Body of pancreas (tissue), 4 donors: ENCODE measurements around the gene ADARB1. TPM values are rescaled to one million over a fixed set of nuclear protein-coding genes. Genes with fewer than 3 reads are reported as not detected.

Experiments used
- ATAC-seq: fragments of 150-250 bp; one replicate; pipeline ENCODE4 v1.9.1; 2016
- DNase-seq, 4 donors: peaks; one replicate each; pipeline ENCODE4 v3.0.0-alpha.2; 2019
- H3K27ac ChIP-seq, 4 donors: fragments of 200-600 bp; sonication (generic); 1 replicate in 3 of 4; 2 replicates in 1 of 4; pipeline versions ENCODE4 v1.5.1 to v1.6.1; 2016 to 2019; ENCODE audit warnings: mild to moderate bottlenecking in 1 of 4, mixed read lengths in 1 of 4, moderate library complexity in 1 of 4
- H3K27me3 ChIP-seq, 2 donors: fragments of 200-600 bp; sonication (generic); one replicate each; pipeline ENCODE4 v1.6.0; 2016; ENCODE audit warnings: mild to moderate bottlenecking in 1 of 2
- H3K36me3 ChIP-seq, 2 donors: fragments of 200-600 bp; sonication (generic); replicated peaks in 1 of 2; 2 replicates each; pipeline ENCODE4 v1.5.1; 2016; ENCODE audit warnings: low read depth in 2 of 2; ENCODE audit not compliant: insufficient read depth in 1 of 2
- H3K4me1 ChIP-seq: fragments of 200-600 bp; sonication (generic); one replicate; pipeline ENCODE4 v1.6.0; 2016
- H3K4me3 ChIP-seq, 2 donors: fragments of 200-600 bp; sonication (generic); 1 replicate in 1 of 2; 2 replicates in 1 of 2; pipeline ENCODE4 v1.5.1; 2016 to 2019
- H3K9me3 ChIP-seq, 3 donors: fragments of 200-600 bp; sonication (generic); 1 replicate in 2 of 3; 2 replicates in 1 of 3; pipeline ENCODE4 v1.5.1; 2016
- POLR2A ChIP-seq, 3 donors: fragments of 450-650 bp; IDR thresholded peaks; one replicate each; pipeline ENCODE4 v1.6.1; 2016; ENCODE audit warnings: antibody characterized with exemption in 3 of 3, mild to moderate bottlenecking in 2 of 3
- WGBS, 2 donors: methylation state at CpG; one replicate each; pipeline ENCODE4 v1.1.5; 2017; 5-methylcytosine and 5-hydroxymethylcytosine counted together
- intact Hi-C: fragments of 100-400 bp; cut with DNase I; formaldehyde crosslinking; loops from one replicate; pipeline ENCODE4 v1.15.1; 2023
- total RNA-seq, 2 donors: library from RNA; depleted of rRNA; stranded (reverse); fragments of >200 nt; gene quantifications; one replicate each; pipeline ENCODE4 v1.1.0, GENCODE V29; 2016
- TF ChIP-seq, protein P1 (sequence below), 7 experiments: fragments of 450-650 bp in 4 of 7; fragments of 200-600 bp in 3 of 7; sonication (generic) in 3 of 7; IDR thresholded peaks; one replicate each; pipeline ENCODE4 v1.5.1; 2016 to 2019; ENCODE audit warnings: antibody characterized with exemption in 7 of 7

The ADARB1 gene
- total RNA-seq, 2 donors from 2014 or later: 11.4 to 11.5 TPM

DNA sequence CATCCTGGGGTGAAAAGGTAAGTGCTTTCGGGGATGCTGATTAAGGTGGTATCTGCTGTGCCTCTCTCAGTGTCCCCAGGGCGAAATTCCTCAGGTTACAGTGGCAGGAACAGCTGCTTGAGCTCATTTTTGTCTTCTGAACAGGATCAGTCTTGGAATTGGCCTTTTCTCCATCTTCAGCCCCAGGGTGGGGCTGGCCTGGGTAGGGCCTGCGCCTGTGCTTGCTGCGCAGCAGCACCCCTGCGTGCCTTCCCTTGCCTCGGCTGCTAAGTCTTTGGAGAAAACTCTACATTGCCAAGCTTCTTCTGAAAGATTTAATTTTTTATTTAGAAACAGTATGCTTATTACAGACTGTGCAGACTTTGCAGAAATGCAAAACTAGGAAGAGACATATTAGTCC is 41.7 kb downstream of the ADARB1 start:
- H3K4me1 ChIP-seq: no peaks in the 10 kb centered on the region
- no peak overlapping the region for H3K4me3 ChIP-seq
- DNase-seq (no peak), ATAC-seq (no peak)
- H3K36me3 ChIP-seq: no peaks in the 10 kb centered on the region
- no peak overlapping the region for H3K27ac ChIP-seq
- no peaks in the 10 kb centered on the region for H3K9me3 ChIP-seq
- TF ChIP-seq POLR2A (IDR thresholded peaks at IDR 0.05): no peak
- TF ChIP-seq, protein P1, sequence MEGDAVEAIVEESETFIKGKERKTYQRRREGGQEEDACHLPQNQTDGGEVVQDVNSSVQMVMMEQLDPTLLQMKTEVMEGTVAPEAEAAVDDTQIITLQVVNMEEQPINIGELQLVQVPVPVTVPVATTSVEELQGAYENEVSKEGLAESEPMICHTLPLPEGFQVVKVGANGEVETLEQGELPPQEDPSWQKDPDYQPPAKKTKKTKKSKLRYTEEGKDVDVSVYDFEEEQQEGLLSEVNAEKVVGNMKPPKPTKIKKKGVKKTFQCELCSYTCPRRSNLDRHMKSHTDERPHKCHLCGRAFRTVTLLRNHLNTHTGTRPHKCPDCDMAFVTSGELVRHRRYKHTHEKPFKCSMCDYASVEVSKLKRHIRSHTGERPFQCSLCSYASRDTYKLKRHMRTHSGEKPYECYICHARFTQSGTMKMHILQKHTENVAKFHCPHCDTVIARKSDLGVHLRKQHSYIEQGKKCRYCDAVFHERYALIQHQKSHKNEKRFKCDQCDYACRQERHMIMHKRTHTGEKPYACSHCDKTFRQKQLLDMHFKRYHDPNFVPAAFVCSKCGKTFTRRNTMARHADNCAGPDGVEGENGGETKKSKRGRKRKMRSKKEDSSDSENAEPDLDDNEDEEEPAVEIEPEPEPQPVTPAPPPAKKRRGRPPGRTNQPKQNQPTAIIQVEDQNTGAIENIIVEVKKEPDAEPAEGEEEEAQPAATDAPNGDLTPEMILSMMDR (IDR thresholded peaks at IDR 0.05): no peak
- 92 to 94% methylated on average over 6 of the region's 6 CpGs for WGBS, 2 donors
- intact Hi-C loops: no loop called here
- no peaks in the 10 kb centered on the region for H3K27me3 ChIP-seq

DNA sequence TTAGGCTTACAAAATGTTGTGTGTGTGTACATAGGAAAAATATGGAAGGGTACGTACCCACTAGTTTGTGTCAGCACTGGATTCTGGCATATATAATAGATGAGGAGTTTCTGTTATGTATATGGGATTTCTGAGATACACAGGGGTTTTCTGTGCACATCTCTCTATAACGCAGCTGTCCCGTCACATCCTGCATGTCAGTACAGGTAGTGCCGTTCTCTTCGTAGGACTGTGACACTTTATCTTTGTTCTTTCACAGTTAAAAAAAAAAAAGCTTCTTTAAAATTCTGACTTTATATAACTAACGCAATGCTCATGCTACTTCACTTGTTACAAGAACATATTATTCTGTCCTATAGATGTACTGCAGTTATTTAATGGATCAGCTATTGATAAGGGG is 42.9 kb downstream of the ADARB1 start:
- Histone ChIP-seq H3K27ac (no peak overlapping the region), H3K4me3 (no peak overlapping the region), H3K36me3 (no peaks in the 10 kb centered on the region), H3K9me3 (no peaks in the 10 kb centered on the region), H3K4me1 (no peaks in the 10 kb centered on the region), H3K27me3 (no peaks in the 10 kb centered on the region)
- intact Hi-C loops: no loop called here
- ATAC-seq (no peak), DNase-seq (no peak)
- TF ChIP-seq, protein P1 (IDR thresholded peaks at IDR 0.05): no peak
- no peak for TF ChIP-seq POLR2A (IDR thresholded peaks at IDR 0.05)
- WGBS, 2 donors: 95 to 97% methylated on average over 6 of the region's 6 CpGs

DNA sequence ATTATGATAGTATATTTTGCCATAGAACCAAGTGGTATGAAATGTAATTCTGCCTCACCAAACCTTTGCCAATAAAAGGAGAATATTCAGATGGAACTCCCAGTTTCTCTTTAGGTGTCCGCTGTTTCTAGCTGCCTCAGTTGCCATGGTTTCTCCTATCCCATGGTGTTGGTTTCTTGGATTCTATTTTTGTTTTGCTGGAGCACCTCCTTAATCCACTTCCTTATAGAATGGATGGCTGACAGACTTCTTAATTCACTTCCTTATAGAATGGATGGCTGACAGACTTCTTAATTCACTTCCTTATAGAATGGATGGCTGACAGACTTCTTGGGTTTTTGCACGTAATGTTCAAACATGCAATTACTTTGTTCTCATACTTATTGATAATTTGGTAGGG is 43.7 kb downstream of the ADARB1 start:
- no peaks in the 10 kb centered on the region for H3K36me3 ChIP-seq
- H3K9me3 ChIP-seq: no peaks in the 10 kb centered on the region
- TF ChIP-seq POLR2A (IDR thresholded peaks at IDR 0.05): no peak
- TF ChIP-seq, protein P1 (IDR thresholded peaks at IDR 0.05): no peak
- ATAC-seq: no peak
- WGBS, 2 donors: 94 to 95% methylated on average over 2 of the region's 2 CpGs
- H3K27ac ChIP-seq: no peak overlapping the region
- no peak for DNase-seq
- intact Hi-C loops: no loop called here
- H3K4me3 ChIP-seq: no peak overlapping the region
- H3K27me3 ChIP-seq: no peaks in the 10 kb centered on the region
- no peaks in the 10 kb centered on the region for H3K4me1 ChIP-seq

DNA sequence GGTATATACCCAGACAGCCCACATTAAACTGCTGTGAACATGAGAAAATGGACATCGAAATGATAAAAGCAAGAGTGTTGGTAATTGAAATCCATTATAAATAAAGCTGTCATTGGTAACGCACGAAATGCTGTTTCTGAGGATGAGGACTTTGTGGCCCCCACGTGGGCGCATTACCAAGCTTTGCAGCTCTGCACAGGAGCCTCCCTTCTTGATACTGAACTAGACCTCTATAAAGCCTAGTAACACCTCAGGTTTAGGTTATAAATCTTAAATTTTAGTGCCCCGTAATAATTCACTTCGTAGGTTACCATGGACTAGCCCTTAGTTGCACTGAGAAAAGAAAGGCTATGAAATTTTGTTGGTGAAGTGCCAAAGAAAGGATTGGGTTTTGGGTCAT is 45.4 kb downstream of the ADARB1 start:
- TF ChIP-seq, protein P1 (IDR thresholded peaks at IDR 0.05): no peak
- no peak for TF ChIP-seq POLR2A (IDR thresholded peaks at IDR 0.05)
- no peak for DNase-seq
- Histone ChIP-seq H3K27me3 (no peaks in the 10 kb centered on the region), H3K27ac (no peak overlapping the region), H3K4me3 (no peak overlapping the region), H3K4me1 (no peaks in the 10 kb centered on the region), H3K9me3 (no peaks in the 10 kb centered on the region), H3K36me3 (no peaks in the 10 kb centered on the region)
- 93% methylated on average over 7 of the region's 7 CpGs for WGBS, 2 donors
- ATAC-seq: no peak
- intact Hi-C loops: no loop called here

DNA sequence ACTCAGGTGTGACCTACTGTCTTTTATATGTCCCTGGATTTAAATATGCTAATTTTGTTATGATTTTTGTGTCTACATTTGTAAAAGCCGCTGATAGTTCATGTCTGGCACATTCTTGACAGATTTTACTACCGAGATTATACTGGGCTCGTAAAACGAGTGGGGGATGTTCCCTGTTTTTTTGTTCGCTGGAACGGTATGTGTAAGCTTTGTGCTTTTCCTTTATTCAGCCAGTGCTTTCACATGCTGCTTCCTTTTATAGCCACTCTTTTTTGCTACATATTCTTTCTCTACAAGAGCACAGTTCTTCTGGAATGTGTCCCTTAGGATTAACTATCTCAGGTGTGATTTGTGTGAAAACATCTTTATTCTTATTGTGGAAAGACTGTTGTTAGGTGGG is 46.6 kb downstream of the ADARB1 start:
- no peak for DNase-seq
- no peak for ATAC-seq
- intact Hi-C loops: no loop called here
- Histone ChIP-seq H3K9me3 (no peaks in the 10 kb centered on the region), H3K4me3 (no peak overlapping the region), H3K27ac (no peak overlapping the region), H3K4me1 (no peaks in the 10 kb centered on the region), H3K27me3 (no peaks in the 10 kb centered on the region), H3K36me3 (no peaks in the 10 kb centered on the region)
- WGBS, 2 donors: 86% methylated on average over 6 of the region's 6 CpGs
- TF ChIP-seq, protein P1 (IDR thresholded peaks at IDR 0.05): no peak
- no peak for TF ChIP-seq POLR2A (IDR thresholded peaks at IDR 0.05)
